ENCODE data around the gene DNMT1.

The DNMT1 gene

GRCh38 chr19:10089801-10090375 is 104.9 kb downstream of the DNMT1 start:
- no peak for DNase-seq

- DNase-seq: no peak
Measured at GRCh38 chr19:10088949-10089554, 105.7 kb downstream of the DNMT1 start.

- DNase-seq: no peak
Measured at GRCh38 chr19:10087296-10088061, 107.3 kb downstream of the DNMT1 start.

GRCh38 chr19:10086591-10087192 is 108.1 kb downstream of the DNMT1 start:
- no peak for DNase-seq

- DNase-seq: peak; percentile 48
Measured at GRCh38 chr19:10085641-10086590, 108.8 kb downstream of the DNMT1 start, which contains the start of gene SHFL. Gene SHFL, plus strand, starts transcription at chr19:10086317. Its CDS starts 111 bp downstream, at chr19:10086428.

- no peak for DNase-seq
Measured at GRCh38 chr19:10084803-10085202, 110.0 kb downstream of the DNMT1 start.

GRCh38 chr19:10083911-10084310 is 110.8 kb downstream of the DNMT1 start:
- no peak for DNase-seq
